K562 (cell line): ENCODE results near the gene PNMA8B. TPM values are rescaled to one million over a fixed set of nuclear protein-coding genes. Genes with fewer than 3 reads are reported as not detected.

Source experiments
- ATAC-seq: fragments of 200-7000 bp; cut with Tn5 transposase; 3 replicates; pipeline ENCODE4 v1.9.1; 2020; ENCODE audit warnings: moderate library complexity
- BruUV-seq: library from RNA; stranded (reverse); fragments of 400-500 nt; replicated peaks from 2 replicates; lab custom pipeline; 2021; lab: Mats Ljungman, UMichigan
- CTCF ChIA-PET: fragments of 300-600 bp; formaldehyde crosslinking; extraction: SDS; loops from one replicate; lab custom pipeline; 2021; ENCODE audit warnings: low intra/inter-chr PET ratio; lab: Yijun Ruan, JAX
- POLR2A ChIA-PET: fragments of 300-600, 350-650 bp; sonication (Branson Sonifier 250); formaldehyde crosslinking; extraction: SDS; loops from one replicate; lab custom pipeline; 2021; ENCODE audit warnings: antibody characterized with exemption, inconsistent platforms; lab: Yijun Ruan, JAX
- DNase-seq, 4 experiments: peaks; one replicate each; pipeline versions ENCODE4 v3.0.0 to v3.0.0-alpha.2; 2011 to 2018; ENCODE audit warnings: low spot score in 3 of 4, mixed read lengths in 3 of 4; ENCODE audit errors: extremely low read depth in 1 of 4
- FAIRE-seq: peaks from 2 replicates; lab custom pipeline; 2011; peaks lifted over from hg19 to GRCh38; lab: Jason Lieb, UNC
- H2AFZ ChIP-seq: 2 replicates; pipeline ENCODE4 v1.6.0; 2011; ENCODE audit warnings: low read depth, low read length, control low read depth, inconsistent platforms
- H3K27ac ChIP-seq: fragments of 200-600 bp; 3 replicates; pipeline ENCODE4 v1.8.0; 2011; ENCODE audit warnings: low read depth, mild to moderate bottlenecking, control low read depth, inconsistent platforms, low read length, moderate library complexity, mixed read lengths; ENCODE audit errors: extremely low read depth
- H3K27me3 ChIP-seq, 2 experiments: fragments of 300-600 bp in 1 of 2; 2 replicates in 1 of 2; 3 replicates in 1 of 2; pipeline versions ENCODE4 v1.6.0 to v1.8.0; 2011; ENCODE audit warnings: inconsistent platforms in 2 of 2, low read length in 2 of 2, mild to moderate bottlenecking in 1 of 2, mixed read lengths in 1 of 2, moderate library complexity in 1 of 2; ENCODE audit not compliant: control insufficient read depth in 2 of 2, insufficient read depth in 2 of 2
- H3K36me3 ChIP-seq: fragments of 300-600 bp; 3 replicates; pipeline ENCODE4 v1.8.0; 2011; ENCODE audit warnings: mild to moderate bottlenecking, low read length, inconsistent platforms; ENCODE audit not compliant: control insufficient read depth, insufficient read depth
- H3K4me1 ChIP-seq, 2 experiments: fragments of 200-600 bp in 1 of 2; replicated peaks in 1 of 2; 2 replicates in 1 of 2; 3 replicates in 1 of 2; pipeline versions ENCODE4 v1.5.1 to v1.8.0; 2011; ENCODE audit warnings: inconsistent platforms in 2 of 2, low read length in 2 of 2, mild to moderate bottlenecking in 1 of 2, mixed read lengths in 1 of 2, moderate library complexity in 1 of 2; ENCODE audit not compliant: control insufficient read depth in 2 of 2, insufficient read depth in 2 of 2
- H3K4me2 ChIP-seq: 2 replicates; pipeline ENCODE4 v1.6.1; 2011; ENCODE audit warnings: low read length, control low read depth, inconsistent platforms, mixed read lengths; ENCODE audit not compliant: insufficient read depth
- H3K4me3 ChIP-seq: fragments of 200-600 bp; sonication (generic), shearing (Covaris generic); 2 replicates; pipeline ENCODE4 v1.5.1; 2016; ENCODE audit warnings: control low read depth, inconsistent platforms
- H3K79me2 ChIP-seq: fragments of 200-600 bp; 3 replicates; pipeline ENCODE4 v1.8.0; 2011; ENCODE audit warnings: low read length, inconsistent platforms; ENCODE audit not compliant: control insufficient read depth, insufficient read depth
- H3K9ac ChIP-seq, 2 experiments: 2 replicates each; pipeline versions ENCODE4 v1.6.0 to v1.6.1; 2011; ENCODE audit warnings: low read depth in 2 of 2, low read length in 2 of 2, control low read depth in 1 of 2, inconsistent platforms in 1 of 2, mild to moderate bottlenecking in 1 of 2, mixed read lengths in 1 of 2; ENCODE audit not compliant: insufficient read depth in 1 of 2
- H3K9me1 ChIP-seq: one replicate; pipeline ENCODE4 v1.6.0; 2011; ENCODE audit warnings: inconsistent platforms, mild to moderate bottlenecking, low read length, moderate library complexity; ENCODE audit not compliant: control insufficient read depth, insufficient read depth
- H3K9me3 ChIP-seq: replicated peaks from 2 replicates; pipeline ENCODE4 v1.5.1; 2011; ENCODE audit warnings: low read depth, low read length, inconsistent platforms; ENCODE audit not compliant: control insufficient read depth, insufficient read depth
- H4K20me1 ChIP-seq: replicated peaks from 2 replicates; pipeline ENCODE4 v1.6.1; 2011; ENCODE audit warnings: low read length, inconsistent platforms, mixed read lengths; ENCODE audit not compliant: control insufficient read depth, insufficient read depth
- CBX5 ChIP-seq: IDR thresholded peaks from 2 replicates; pipeline ENCODE4 v1.6.1; 2014; ENCODE audit warnings: low read depth, borderline replicate concordance
- CCAR2 ChIP-seq: fragments of 200-400 bp; formaldehyde crosslinking; IDR thresholded peaks from 2 replicates; pipeline ENCODE4 v1.6.1; 2017; ENCODE audit warnings: mild to moderate bottlenecking, low read depth, low read length
- HNRNPK ChIP-seq: fragments of 200-400 bp; formaldehyde crosslinking; IDR thresholded peaks from one replicate; pipeline ENCODE4 v1.6.1; 2018; ENCODE audit warnings: mild to moderate bottlenecking, low read depth, low read length; ENCODE audit not compliant: poor library complexity, severe bottlenecking
- PRMT5 ChIP-seq: sonication (generic); formaldehyde crosslinking; IDR thresholded peaks from 2 replicates; pipeline ENCODE4 v1.5.0; 2020; ENCODE audit warnings: missing genetic modification reagents
- ZNF121 ChIP-seq: sonication (generic); formaldehyde crosslinking; conservative IDR thresholded peaks from 2 replicates; pipeline ENCODE4 v1.8.0; 2022; ENCODE audit warnings: missing genetic modification reagents
- ZNF146 ChIP-seq: IDR thresholded peaks from one replicate; pipeline ENCODE4 v1.6.1; 2018; ENCODE audit warnings: missing compliant biosample characterization; ENCODE audit not compliant: unreplicated experiment
- WGBS: fragments of 100-300 bp; shearing (Covaris generic); methylation state at CpG from one replicate; pipeline ENCODE4 v1.1.6; 2016; ENCODE audit warnings: low coverage, mixed read lengths; ENCODE audit not compliant: insufficient coverage; ENCODE audit errors: missing lambda C conversion rate; 5-methylcytosine and 5-hydroxymethylcytosine counted together
- in situ Hi-C: fragments of 300-500 bp; cut with MboI; formaldehyde crosslinking; loops from 4 replicates; pipeline ENCODE4 v1.15.0; 2018; ENCODE audit warnings: inconsistent platforms, mixed read lengths
- intact Hi-C: fragments of 100-400 bp; cut with micrococcal nuclease; formaldehyde crosslinking; loops from 2 replicates; pipeline ENCODE4 v1.14.2; 2022
- polyA plus RNA-seq, 8 experiments: library from polyadenylated mRNA; depleted of rRNA in 4 of 8; stranded (reverse) in 5 of 8; unstranded in 3 of 8; fragments of >200 nt; fragmentation: Nextera tagmentation in 2 of 8; fragmentation: Illumina TruSeq in 1 of 8; extraction: Ambion mirVana in 2 of 8; extraction: Trizol in 1 of 8; gene quantifications; 2 replicates each; pipeline versions ENCODE4 v1.2.1 to v1.2.3, GENCODE V29; 2011 to 2014; ENCODE audit warnings: inconsistent platforms in 1 of 8, missing spikeins in 1 of 8
- total RNA-seq, 7 experiments: library from RNA; depleted of rRNA in 6 of 7; stranded (reverse); fragments of >200 nt in 6 of 7; fragmentation: Illumina TruSeq in 2 of 7; extraction: Trizol in 2 of 7; gene quantifications; 2 replicates each; pipeline versions ENCODE4 v1.2.1 to v1.2.3, GENCODE V29; 2011 to 2021; ENCODE audit warnings: low replicate concordance in 1 of 7
- TF ChIP-seq, protein P1 (sequence below), 2 experiments: fragments of 450-650 bp in 1 of 2; sonication (generic) in 1 of 2; formaldehyde crosslinking; conservative IDR thresholded peaks; 2 replicates each; pipeline versions ENCODE4 v1.4.0 to v1.8.1; 2020 to 2022; ENCODE audit warnings: mild to moderate bottlenecking in 1 of 2, missing genetic modification reagents in 1 of 2
- TF ChIP-seq, protein P2 (sequence below): fragments of 200-800 bp; sonication (Bioruptor generic); IDR thresholded peaks from 2 replicates; pipeline ENCODE4 v1.6.1; 2017; ENCODE audit warnings: missing genetic modification characterization, missing compliant biosample characterization

The PNMA8B gene
- total and polyA plus RNA-seq, 9 of the 15 experiments (the other 6 are each of a cell fraction or from before 2014, with no cell fraction given): not detected

DNA sequence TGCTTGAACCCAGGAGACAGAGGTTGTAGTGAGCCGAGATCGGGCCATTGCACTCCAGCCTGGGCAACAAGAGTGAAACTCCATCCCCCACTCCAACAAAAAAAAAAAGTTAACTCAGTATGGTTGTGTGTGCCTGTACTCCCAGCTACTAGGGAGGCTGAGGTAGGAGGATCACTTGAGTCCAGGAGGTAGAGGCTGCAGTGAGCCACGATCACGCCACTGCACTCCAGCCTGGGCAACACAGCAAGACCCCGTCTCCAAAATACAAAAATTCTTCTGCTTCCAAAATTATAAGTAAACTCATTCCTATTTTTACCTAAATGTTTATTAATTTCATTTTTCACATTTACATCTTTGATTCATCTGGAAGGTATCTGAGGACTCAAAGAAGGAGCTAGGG lies 38.7 kb downstream of the PNMA8B start:
- TF ChIP-seq ZNF146 (CRISPR knock-in tag) (no peak), ZNF121 (CRISPR knock-in tag) (peak; percentile 81)
- H2AFZ ChIP-seq: no peak overlapping the region
- no peak overlapping the region for H3K4me2 ChIP-seq
- FAIRE-seq (no peak), ATAC-seq (no peak), DNase-seq (no peak)
- intact Hi-C loops (no loop called here), in situ Hi-C loops (no loop called here)
- no peaks in the 10 kb centered on the region for H4K20me1 ChIP-seq
- H3K9ac ChIP-seq: no peak overlapping the region
- H3K4me3 ChIP-seq: no peak overlapping the region
- H3K27ac ChIP-seq: no peak overlapping the region
- POLR2A ChIA-PET: interaction anchor here (1.1 to 1.3 kb wide), 2 partner anchors 11 to 32 kb away, joined by 3 to 4 read pairs; no protein-coding TSS in a partner anchor
- H3K36me3 ChIP-seq: no peaks in the 10 kb centered on the region
- no TSS peak for BruUV-seq
- H3K27me3 ChIP-seq: peaks cover 4 to 13% of the 10 kb centered on the region in 2 experiments; a peak in 2 of 5 replicates
- H3K9me3 ChIP-seq: no peaks in the 10 kb centered on the region
- no peaks in the 10 kb centered on the region for H3K9me1 ChIP-seq
- no peaks in the 10 kb centered on the region for H3K79me2 ChIP-seq
- CTCF ChIA-PET: interaction anchor here (0.6 kb wide), 1 partner anchor 11 kb away, joined by 3 read pairs; no protein-coding TSS in a partner anchor
- WGBS: 32% methylated on average over 5 of the region's 5 CpGs
- H3K4me1 ChIP-seq: no peaks in the 10 kb centered on the region; a peak in 1 of 5 replicates

DNA sequence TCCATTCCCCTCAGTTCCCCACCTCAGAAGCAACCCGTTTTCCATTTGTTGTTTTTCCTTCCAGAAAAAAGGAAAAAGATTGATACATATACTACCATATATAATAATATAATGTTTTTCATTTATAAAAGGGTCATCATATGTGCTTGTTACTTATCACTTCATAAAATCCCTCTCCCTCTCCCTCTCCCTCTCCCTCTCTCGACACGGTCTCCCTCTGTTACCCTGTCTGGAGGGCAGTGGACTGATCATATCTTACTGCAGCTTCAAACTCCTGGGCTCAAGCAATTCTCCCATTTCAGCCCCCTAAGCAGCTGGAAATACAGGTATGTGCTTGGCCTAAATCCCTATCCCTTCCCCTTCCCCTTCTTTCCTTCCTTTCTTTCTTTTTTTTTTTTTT lies 41.4 kb downstream of the PNMA8B start:
- CTCF ChIA-PET: no interaction called here
- DNase-seq: no peak
- ATAC-seq: no peak
- no peaks in the 10 kb centered on the region for H3K4me1 ChIP-seq
- no peak overlapping the region for H3K9ac ChIP-seq
- FAIRE-seq: no peak
- no peaks in the 10 kb centered on the region for H4K20me1 ChIP-seq
- peaks cover 2% of the 10 kb centered on the region for H3K9me3 ChIP-seq
- H3K27me3 ChIP-seq: peaks cover 11 to 13% of the 10 kb centered on the region in 2 experiments; a peak in 4 of 5 replicates
- TF ChIP-seq PRMT5 (no peak), CBX5 (no peak), HNRNPK (no peak), CCAR2 (no peak)
- TF ChIP-seq, protein P1, sequence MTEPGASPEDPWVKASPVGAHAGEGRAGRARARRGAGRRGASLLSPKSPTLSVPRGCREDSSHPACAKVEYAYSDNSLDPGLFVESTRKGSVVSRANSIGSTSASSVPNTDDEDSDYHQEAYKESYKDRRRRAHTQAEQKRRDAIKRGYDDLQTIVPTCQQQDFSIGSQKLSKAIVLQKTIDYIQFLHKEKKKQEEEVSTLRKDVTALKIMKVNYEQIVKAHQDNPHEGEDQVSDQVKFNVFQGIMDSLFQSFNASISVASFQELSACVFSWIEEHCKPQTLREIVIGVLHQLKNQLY (CRISPR knock-in tag; conservative IDR thresholded peaks at IDR 0.05): no peak
- TF ChIP-seq, protein P2, sequence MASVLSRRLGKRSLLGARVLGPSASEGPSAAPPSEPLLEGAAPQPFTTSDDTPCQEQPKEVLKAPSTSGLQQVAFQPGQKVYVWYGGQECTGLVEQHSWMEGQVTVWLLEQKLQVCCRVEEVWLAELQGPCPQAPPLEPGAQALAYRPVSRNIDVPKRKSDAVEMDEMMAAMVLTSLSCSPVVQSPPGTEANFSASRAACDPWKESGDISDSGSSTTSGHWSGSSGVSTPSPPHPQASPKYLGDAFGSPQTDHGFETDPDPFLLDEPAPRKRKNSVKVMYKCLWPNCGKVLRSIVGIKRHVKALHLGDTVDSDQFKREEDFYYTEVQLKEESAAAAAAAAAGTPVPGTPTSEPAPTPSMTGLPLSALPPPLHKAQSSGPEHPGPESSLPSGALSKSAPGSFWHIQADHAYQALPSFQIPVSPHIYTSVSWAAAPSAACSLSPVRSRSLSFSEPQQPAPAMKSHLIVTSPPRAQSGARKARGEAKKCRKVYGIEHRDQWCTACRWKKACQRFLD: no peak
- no TSS peak for BruUV-seq
- POLR2A ChIA-PET: no interaction called here
- WGBS: 10% methylated on average over 2 of the region's 3 CpGs
- no peaks in the 10 kb centered on the region for H3K79me2 ChIP-seq
- no peak overlapping the region for H3K27ac ChIP-seq
- H3K36me3 ChIP-seq: no peaks in the 10 kb centered on the region
- no peak overlapping the region for H2AFZ ChIP-seq
- no peaks in the 10 kb centered on the region for H3K9me1 ChIP-seq
- no peak overlapping the region for H3K4me2 ChIP-seq
- intact Hi-C loops: no loop called here
- no peak overlapping the region for H3K4me3 ChIP-seq
- in situ Hi-C loops: no loop called here
